GM12872 (cell line): ENCODE measurements around the gene RGS10.

ENCODE experiments used
- CTCF ChIP-seq: IDR thresholded peaks from 3 replicates; pipeline ENCODE4 v1.5.1; 2011; ENCODE audit warnings: low read depth, mild to moderate bottlenecking, low read length, moderate library complexity; ENCODE audit not compliant: insufficient read depth

The RGS10 gene

GRCh38 chr10:119511828-119512515 lies 30.5 kb downstream of the RGS10 start:
- TF ChIP-seq CTCF = no peak

GRCh38 chr10:119509909-119510451 lies 32.5 kb downstream of the RGS10 start:
- no peak for TF ChIP-seq CTCF

- no peak for TF ChIP-seq CTCF
Observed at GRCh38 chr10:119507115-119507514, 35.4 kb downstream of the RGS10 start.

GRCh38 chr10:119505588-119506315 lies 36.8 kb downstream of the RGS10 start:
- TF ChIP-seq CTCF = no peak

GRCh38 chr10:119505131-119505551 lies 37.4 kb downstream of the RGS10 start:
- no peak for TF ChIP-seq CTCF

- TF ChIP-seq CTCF = no peak
Observed at GRCh38 chr10:119504651-119505050, 37.9 kb downstream of the RGS10 start.

GRCh38 chr10:119503821-119504220 lies 38.7 kb downstream of the RGS10 start:
- no peak for TF ChIP-seq CTCF
